Hematopoietic multipotent progenitor cell treated with erythropoietin and hydrocortisone succinate and interleukin-3 and kit ligand, for 17 days (in vitro differentiated cells): ENCODE measurements around the gene OR2V2.
"Not testable (repeated sequence)": the region's sequence is repeated elsewhere in the genome, so short reads cannot be mapped to it uniquely, and the experiment has no call there.

Experiments used
- DNase-seq: peaks from one replicate; pipeline ENCODE4 v3.0.0-alpha.2; 2015; ENCODE audit warnings: low spot score

Gene OR2V2

GRCh38 chr5:181114844-181115778 is 32.3 kb upstream of the OR2V2 start:
- no peak for DNase-seq

- DNase-seq = no peak
Observed at GRCh38 chr5:181118369-181118768, 29.0 kb upstream of the OR2V2 start.

GRCh38 chr5:181119105-181119504 is 28.3 kb upstream of the OR2V2 start:
- DNase-seq = no peak

- no peak for DNase-seq
Observed at GRCh38 chr5:181120306-181120705, 27.1 kb upstream of the OR2V2 start.

GRCh38 chr5:181120761-181121160 is 26.6 kb upstream of the OR2V2 start:
- DNase-seq = no peak

- DNase-seq = no peak
Observed at GRCh38 chr5:181121675-181122561, 25.5 kb upstream of the OR2V2 start.

GRCh38 chr5:181124526-181124925 is 22.9 kb upstream of the OR2V2 start:
- DNase-seq = no peak

GRCh38 chr5:181126841-181127240 is 20.5 kb upstream of the OR2V2 start:
- DNase-seq = no peak

GRCh38 chr5:181127456-181127855 is 19.9 kb upstream of the OR2V2 start:
- no peak for DNase-seq

- no peak for DNase-seq
Observed at GRCh38 chr5:181127907-181128626, 19.3 kb upstream of the OR2V2 start.

- no peak for DNase-seq
Observed at GRCh38 chr5:181129601-181130000, 17.8 kb upstream of the OR2V2 start.

- not testable (repeated sequence) for DNase-seq
Observed at GRCh38 chr5:181130081-181130480, 17.3 kb upstream of the OR2V2 start.

- DNase-seq = no peak
Observed at GRCh38 chr5:181130832-181131496, 16.4 kb upstream of the OR2V2 start, which contains the start of gene OR2V1. OR2V1 (minus strand) TSS chr5:181131169; CDS start chr5:181125304, 5,865 bp downstream.

GRCh38 chr5:181131514-181131913 is 15.9 kb upstream of the OR2V2 start:
- DNase-seq = no peak

- DNase-seq = no peak
Observed at GRCh38 chr5:181133083-181133482, 14.3 kb upstream of the OR2V2 start.

GRCh38 chr5:181133610-181134231 is 13.7 kb upstream of the OR2V2 start:
- peak; percentile 95 for DNase-seq

GRCh38 chr5:181134259-181134658 is 13.1 kb upstream of the OR2V2 start:
- no peak for DNase-seq

GRCh38 chr5:181136361-181136955 is 10.9 kb upstream of the OR2V2 start:
- DNase-seq = no peak

- peak; percentile 77 for DNase-seq
Observed at GRCh38 chr5:181138258-181138657, 9.1 kb upstream of the OR2V2 start.

GRCh38 chr5:181140766-181141165 is 6.6 kb upstream of the OR2V2 start:
- no peak for DNase-seq

GRCh38 chr5:181142054-181142453 is 5.3 kb upstream of the OR2V2 start:
- DNase-seq = no peak
